DND-41 (cell line): ENCODE results near the gene SLC29A2.

ENCODE experiments used
- ATAC-seq: fragments of 200-7000 bp; cut with Tn5 transposase; 3 replicates; pipeline ENCODE4 v1.9.1; 2021; ENCODE audit warnings: low read depth; ENCODE audit not compliant: insufficient read depth
- DNase-seq: peaks from one replicate; pipeline ENCODE4 v3.0.0-alpha.2; 2020
- H2AFZ ChIP-seq: 2 replicates; pipeline ENCODE4 v1.6.0; 2012; ENCODE audit warnings: low read depth, low read length
- H3K27ac ChIP-seq: 2 replicates; pipeline ENCODE4 v1.5.1; 2012; ENCODE audit warnings: low read length, inconsistent platforms
- H3K27me3 ChIP-seq: fragments of 200-600 bp; sonication (generic); 2 replicates; pipeline ENCODE4 v1.6.0; 2012; ENCODE audit warnings: low read length, mild to moderate bottlenecking, inconsistent platforms; ENCODE audit not compliant: insufficient read depth, poor library complexity
- H3K36me3 ChIP-seq: 2 replicates; pipeline ENCODE4 v1.5.1; 2012; ENCODE audit warnings: low read length, inconsistent platforms; ENCODE audit not compliant: insufficient read depth
- H3K4me1 ChIP-seq: 2 replicates; pipeline ENCODE4 v1.5.1; 2012; ENCODE audit warnings: mild to moderate bottlenecking, low read length; ENCODE audit not compliant: insufficient read depth
- H3K4me2 ChIP-seq: 2 replicates; pipeline ENCODE4 v1.6.0; 2012; ENCODE audit warnings: mild to moderate bottlenecking, moderate library complexity, low read length, inconsistent platforms; ENCODE audit not compliant: insufficient read depth
- H3K4me3 ChIP-seq, 2 experiments: fragments of 200-600 bp in 1 of 2; shearing (Covaris generic) in 1 of 2; 2 replicates each; pipeline ENCODE4 v1.5.1; 2012 to 2016; ENCODE audit warnings: inconsistent platforms in 2 of 2, low read length in 2 of 2, mild to moderate bottlenecking in 2 of 2, low read depth in 1 of 2, moderate library complexity in 1 of 2
- H3K79me2 ChIP-seq: 2 replicates; pipeline ENCODE4 v1.6.0; 2012; ENCODE audit warnings: low read length, inconsistent platforms; ENCODE audit not compliant: insufficient read depth
- H3K9ac ChIP-seq: 2 replicates; pipeline ENCODE4 v1.6.0; 2012; ENCODE audit warnings: low read depth, mild to moderate bottlenecking, inconsistent platforms, low read length, moderate library complexity
- H3K9me3 ChIP-seq: 2 replicates; pipeline ENCODE4 v1.5.1; 2012; ENCODE audit warnings: low read length, moderate library complexity, mild to moderate bottlenecking, inconsistent platforms; ENCODE audit not compliant: insufficient read depth, severe bottlenecking
- H4K20me1 ChIP-seq: 2 replicates; pipeline ENCODE4 v1.6.0; 2012; ENCODE audit warnings: low read length; ENCODE audit not compliant: insufficient read depth
- CTCF ChIP-seq: IDR thresholded peaks from 2 replicates; pipeline ENCODE4 v1.5.1; 2012; ENCODE audit warnings: borderline replicate concordance, low read length, moderate library complexity, mild to moderate bottlenecking; ENCODE audit not compliant: poor library complexity, severe bottlenecking; ENCODE audit errors: extremely low read depth
- EZH2 ChIP-seq: IDR thresholded peaks from 3 replicates; pipeline ENCODE4 v1.6.1; 2012; ENCODE audit warnings: borderline replicate concordance, low read depth, mild to moderate bottlenecking, moderate library complexity, low read length, inconsistent platforms; ENCODE audit not compliant: severe bottlenecking

SLC29A2 gene

DNA sequence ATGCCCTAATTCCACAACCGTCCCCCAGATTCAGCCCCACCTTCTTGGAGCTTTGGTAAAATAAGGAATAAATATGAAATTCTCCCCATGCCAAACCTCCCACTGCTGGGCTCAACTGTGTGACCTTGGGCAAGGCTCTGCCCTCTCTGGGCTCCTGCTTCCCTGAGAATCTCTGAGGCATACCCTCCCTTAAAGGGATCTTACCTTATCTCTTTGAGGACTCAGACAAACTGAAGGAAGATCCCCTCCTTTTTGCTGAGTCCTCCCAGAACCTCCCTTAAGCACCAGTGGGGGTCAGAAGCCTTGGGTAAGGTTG, 57.4 kb downstream of the SLC29A2 start:
- Histone ChIP-seq H4K20me1 (0 out of 2 replicates have a peak, but pooled peaks cover 2% of the 10 kb centered on the region), H3K79me2 (no peaks in the 10 kb centered on the region), H3K27me3 (no peaks in the 10 kb centered on the region), H2AFZ (no peak overlapping the region), H3K9me3 (no peaks in the 10 kb centered on the region), H3K9ac (no peak overlapping the region), H3K4me2 (no peak overlapping the region), H3K27ac (no peak overlapping the region), H3K36me3 (no peaks in the 10 kb centered on the region), H3K4me3 (no peak overlapping the region), H3K4me1 (peaks cover 55% of the 10 kb centered on the region)
- no peak for ATAC-seq
- no peak for DNase-seq
- no peak for TF ChIP-seq EZH2
- TF ChIP-seq CTCF = no peak

- Histone ChIP-seq H3K27ac (peak overlapping the region; percentile 83), H3K4me1 (peaks cover 49% of the 10 kb centered on the region), H3K4me2 (peak overlapping the region; percentile 89), H3K4me3 (peak overlapping the region in 1 of 2 experiments; percentile 58; a peak in 2 of 4 replicates), H3K79me2 (no peaks in the 10 kb centered on the region), H3K9me3 (no peaks in the 10 kb centered on the region), H3K9ac (peak overlapping the region; percentile 54), H3K27me3 (no peaks in the 10 kb centered on the region), H4K20me1 (0 out of 2 replicates have a peak, but pooled peaks cover 2% of the 10 kb centered on the region), H2AFZ (peak overlapping the region; percentile 72; the same call in 1 of the 2 replicates), H3K36me3 (no peaks in the 10 kb centered on the region)
- TF ChIP-seq CTCF = peak; percentile 28
- TF ChIP-seq EZH2 = no peak
- no peak for DNase-seq
- no peak for ATAC-seq
Measured at GRCh38 chr11:66313321-66314185, 58.0 kb downstream of the SLC29A2 start.

DNA sequence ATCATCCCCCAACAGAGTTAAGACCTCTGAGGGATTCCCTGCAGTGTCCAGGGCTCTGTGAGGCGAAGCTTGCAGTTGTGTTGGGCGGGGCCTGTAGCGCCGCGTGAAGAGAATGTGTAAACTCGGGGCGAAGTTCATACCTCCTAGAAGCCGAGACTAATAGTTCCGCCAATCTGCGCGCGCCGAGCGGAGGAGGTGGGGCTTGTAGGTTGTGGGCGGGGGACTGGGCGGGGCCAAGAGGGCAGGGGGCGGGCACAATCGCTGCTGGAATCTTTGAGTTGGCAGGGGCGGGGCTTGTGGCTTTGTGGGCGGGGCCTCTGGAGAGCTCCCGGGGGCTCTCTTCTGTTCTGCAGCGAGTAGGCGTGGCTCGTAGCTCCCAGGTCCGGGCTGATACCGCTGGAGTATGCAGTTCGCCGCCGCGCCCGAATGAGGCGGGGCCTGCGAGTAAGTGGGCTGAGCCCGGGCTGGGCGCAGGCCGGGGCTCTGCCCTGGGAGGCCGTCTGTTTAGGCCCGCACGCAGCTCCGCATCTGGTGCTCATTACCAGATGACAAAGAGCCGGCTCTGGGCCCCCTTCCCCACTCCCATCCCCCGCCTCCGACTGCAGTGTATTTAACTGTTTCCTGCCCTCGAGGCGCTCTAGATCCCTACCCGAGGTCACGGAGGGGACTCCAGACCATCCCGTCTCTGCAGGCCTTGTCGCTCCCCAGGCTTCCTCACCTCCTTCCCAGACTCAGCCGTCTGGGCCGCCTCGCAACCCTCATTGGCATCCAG, 58.8 kb downstream of the SLC29A2 start:
- no peaks in the 10 kb centered on the region for H3K9me3 ChIP-seq
- H3K4me1 ChIP-seq = peaks cover 41% of the 10 kb centered on the region
- peak overlapping the region; percentile 89 for H3K4me2 ChIP-seq
- no peaks in the 10 kb centered on the region for H3K36me3 ChIP-seq
- peak overlapping the region; percentile 91 for H2AFZ ChIP-seq
- peak overlapping the region; percentile 25 to 66; a peak in 3 of 4 replicates for H3K4me3 ChIP-seq
- H3K27me3 ChIP-seq = no peaks in the 10 kb centered on the region
- 0 out of 2 replicates have a peak, but pooled peaks cover 2% of the 10 kb centered on the region for H4K20me1 ChIP-seq
- H3K79me2 ChIP-seq = no peaks in the 10 kb centered on the region
- TF ChIP-seq EZH2 = no peak
- no peak for TF ChIP-seq CTCF
- H3K9ac ChIP-seq = peak overlapping the region; percentile 55
- peak; percentile 99 for DNase-seq
- peak overlapping the region; percentile 84 for H3K27ac ChIP-seq
- ATAC-seq = peak; percentile 85
